ENCODE results near the gene PKN3. TPM values are rescaled to one million over a fixed set of nuclear protein-coding genes. Genes with fewer than 3 reads are reported as not detected.

Gene PKN3
- total and polyA plus RNA-seq, 2 of the 13 experiments (the other 11 are each of a cell fraction or from before 2014, with no cell fraction given), result 10.5 to 13.2 TPM

DNA sequence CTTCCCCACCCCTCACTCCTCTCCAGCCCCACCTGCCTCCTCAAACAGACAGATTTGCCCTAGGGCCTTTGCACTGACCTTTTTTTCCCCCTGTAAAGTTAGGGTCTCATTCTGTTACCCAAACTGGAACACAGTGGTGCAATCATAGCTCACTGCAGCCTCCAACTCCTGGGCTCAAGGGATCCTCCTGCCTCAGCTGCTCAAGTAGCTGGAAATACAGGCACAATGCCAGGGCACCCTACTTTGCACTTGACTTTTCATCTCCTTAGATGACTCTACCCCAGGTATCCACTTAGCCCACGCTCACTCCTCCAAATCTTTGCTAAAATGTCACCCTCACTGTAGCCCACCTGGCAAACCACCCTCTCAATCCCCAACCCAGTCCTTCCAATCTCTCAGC, 47.8 kb upstream of the PKN3 start:
- H3K4me2 ChIP-seq (ENCODE audit: low read depth, low read length), result no peak overlapping the region
- no peak overlapping the region for H2AFZ ChIP-seq (ENCODE audit: low read length)
- intact Hi-C loops (cut with micrococcal nuclease; ENCODE audit: unreplicated experiment) (no loop called here), in situ Hi-C loops (cut with HindIII; ENCODE audit: extremely low pct_ligation_motif_present, low pct_unique_long_range_greater_than_20kb) (no loop called here)
- 94% methylated on average over 1 of the region's 1 CpG for WGBS (ENCODE audit: low lambda C conversion rate)
- no TSS peak for BruUV-seq (replicated peaks)
- POLR2A ChIA-PET, result interaction anchor here (2.9 kb wide), 1 partner anchor 19 kb away, joined by 12 read pairs; no protein-coding TSS in a partner anchor
- no peaks in the 10 kb centered on the region for H3K27me3 ChIP-seq (ENCODE audit: control insufficient read depth in 1 of 2, insufficient read depth in 2 of 2, low read length in 2 of 2)
- H3K36me3 ChIP-seq (replicated peaks in 1 of 2; ENCODE audit: control insufficient read depth in 1 of 2, insufficient read depth in 2 of 2, low read length in 2 of 2), result no peaks in the 10 kb centered on the region
- DNase-seq (ENCODE audit: low spot score) (no peak), ATAC-seq (no peak), FAIRE-seq (no peak)
- H3K79me2 ChIP-seq (ENCODE audit: insufficient read depth, low read length), result no peaks in the 10 kb centered on the region
- no peak overlapping the region for H3K9ac ChIP-seq (ENCODE audit: insufficient read depth, low read depth, low read length)
- H3K9me3 ChIP-seq (ENCODE audit: low read length), result no peaks in the 10 kb centered on the region
- no peak overlapping the region for H3K4me3 ChIP-seq (replicated peaks in 1 of 3; ENCODE audit: insufficient read depth in 1 of 3, low read depth in 2 of 3, low read length in 3 of 3)
- no peak overlapping the region for H3K27ac ChIP-seq (ENCODE audit: extremely low read length, insufficient read depth, low read length)
- CTCF ChIA-PET (ENCODE audit: low intra/inter-chr PET ratio, low total read pairs), result no interaction called here
- H4K20me1 ChIP-seq (ENCODE audit: insufficient read depth, low read length), result no peaks in the 10 kb centered on the region
- H3K4me1 ChIP-seq (ENCODE audit: insufficient read depth, low read length), result peaks cover 5% of the 10 kb centered on the region; the same call in 1 of the 2 replicates
- TF ChIP-seq ZNF570 (CRISPR knock-in tag; IDR thresholded peaks at IDR 0.05; ENCODE audit: borderline replicate concordance) (no peak), ZNF572 (CRISPR knock-in tag; IDR thresholded peaks at IDR 0.05) (no peak), MBNL3 (CRISPR knock-in tag; conservative IDR thresholded peaks at IDR 0.05) (no peak), ZNF44 (CRISPR knock-in tag; IDR thresholded peaks at IDR 0.05) (no peak), TEAD2 (CRISPR knock-in tag; IDR thresholded peaks at IDR 0.05) (no peak), HDAC6 (IDR thresholded peaks at IDR 0.05; ENCODE audit: low read depth, low read length) (no peak)
- TF ChIP-seq, protein P1, sequence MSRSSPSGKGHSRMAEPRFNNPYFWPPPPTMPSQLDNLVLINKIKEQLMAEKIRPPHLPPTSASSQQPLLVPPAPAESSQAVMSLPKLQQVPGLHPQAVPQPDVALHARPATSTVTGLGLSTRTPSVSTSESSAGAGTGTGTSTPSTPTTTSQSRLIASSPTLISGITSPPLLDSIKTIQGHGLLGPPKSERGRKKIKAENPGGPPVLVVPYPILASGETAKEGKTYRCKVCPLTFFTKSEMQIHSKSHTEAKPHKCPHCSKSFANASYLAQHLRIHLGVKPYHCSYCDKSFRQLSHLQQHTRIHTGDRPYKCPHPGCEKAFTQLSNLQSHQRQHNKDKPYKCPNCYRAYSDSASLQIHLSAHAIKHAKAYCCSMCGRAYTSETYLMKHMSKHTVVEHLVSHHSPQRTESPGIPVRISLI (CRISPR knock-in tag; IDR thresholded peaks at IDR 0.05; ENCODE audit: borderline replicate concordance), result no peak
- TF ChIP-seq, protein P2, sequence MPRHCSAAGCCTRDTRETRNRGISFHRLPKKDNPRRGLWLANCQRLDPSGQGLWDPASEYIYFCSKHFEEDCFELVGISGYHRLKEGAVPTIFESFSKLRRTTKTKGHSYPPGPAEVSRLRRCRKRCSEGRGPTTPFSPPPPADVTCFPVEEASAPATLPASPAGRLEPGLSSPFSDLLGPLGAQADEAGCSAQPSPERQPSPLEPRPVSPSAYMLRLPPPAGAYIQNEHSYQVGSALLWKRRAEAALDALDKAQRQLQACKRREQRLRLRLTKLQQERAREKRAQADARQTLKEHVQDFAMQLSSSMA (CRISPR knock-in tag; IDR thresholded peaks at IDR 0.05), result no peak
- TF ChIP-seq, protein P3, sequence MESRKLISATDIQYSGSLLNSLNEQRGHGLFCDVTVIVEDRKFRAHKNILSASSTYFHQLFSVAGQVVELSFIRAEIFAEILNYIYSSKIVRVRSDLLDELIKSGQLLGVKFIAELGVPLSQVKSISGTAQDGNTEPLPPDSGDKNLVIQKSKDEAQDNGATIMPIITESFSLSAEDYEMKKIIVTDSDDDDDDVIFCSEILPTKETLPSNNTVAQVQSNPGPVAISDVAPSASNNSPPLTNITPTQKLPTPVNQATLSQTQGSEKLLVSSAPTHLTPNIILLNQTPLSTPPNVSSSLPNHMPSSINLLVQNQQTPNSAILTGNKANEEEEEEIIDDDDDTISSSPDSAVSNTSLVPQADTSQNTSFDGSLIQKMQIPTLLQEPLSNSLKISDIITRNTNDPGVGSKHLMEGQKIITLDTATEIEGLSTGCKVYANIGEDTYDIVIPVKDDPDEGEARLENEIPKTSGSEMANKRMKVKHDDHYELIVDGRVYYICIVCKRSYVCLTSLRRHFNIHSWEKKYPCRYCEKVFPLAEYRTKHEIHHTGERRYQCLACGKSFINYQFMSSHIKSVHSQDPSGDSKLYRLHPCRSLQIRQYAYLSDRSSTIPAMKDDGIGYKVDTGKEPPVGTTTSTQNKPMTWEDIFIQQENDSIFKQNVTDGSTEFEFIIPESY (CRISPR knock-in tag; IDR thresholded peaks at IDR 0.05), result no peak
